NCI-H1436 (cell line): ENCODE results near the gene APOA1.

Experiments
- DNase-seq: peaks from one replicate; lab custom pipeline; 2025; lab: John Stamatoyannopoulos, UW

The APOA1 gene

GRCh38 chr11:116788975-116789374 is 48.4 kb downstream of the APOA1 start:
- no peak for DNase-seq

GRCh38 chr11:116788534-116788933 is 48.9 kb downstream of the APOA1 start:
- no peak for DNase-seq

GRCh38 chr11:116787786-116788486 is 49.5 kb downstream of the APOA1 start, which contains the start of gene ZPR1:
Gene ZPR1, minus strand, starts transcription at chr11:116788023. Its CDS starts 33 bp downstream, at chr11:116787990.
- DNase-seq: peak; percentile 67

GRCh38 chr11:116787436-116787785 is 50.0 kb downstream of the APOA1 start:
- no peak for DNase-seq

- no peak for DNase-seq
Measured at GRCh38 chr11:116786966-116787365, 50.5 kb downstream of the APOA1 start.

GRCh38 chr11:116786326-116786725 is 51.1 kb downstream of the APOA1 start:
- no peak for DNase-seq
